HepG2 (cell line): ENCODE measurements around the gene PROX1. TPM values are rescaled to one million over a fixed set of nuclear protein-coding genes. Genes with fewer than 3 reads are reported as not detected.

Source experiments
- AKAP8 ChIP-seq: sonication (generic); formaldehyde crosslinking; IDR thresholded peaks from 2 replicates; pipeline ENCODE4 v1.5.1; 2020; ENCODE audit warnings: mild to moderate bottlenecking, missing genetic modification reagents
- ATAD3A ChIP-seq: sonication (generic); formaldehyde crosslinking; IDR thresholded peaks from 2 replicates; pipeline ENCODE4 v1.4.0; 2020; ENCODE audit warnings: missing genetic modification reagents
- CCDC6 ChIP-seq: sonication (generic); formaldehyde crosslinking; IDR thresholded peaks from 2 replicates; pipeline ENCODE4 v1.8.1; 2022; ENCODE audit warnings: mild to moderate bottlenecking, missing genetic modification reagents, moderate library complexity
- MEIS2 ChIP-seq: sonication (generic); formaldehyde crosslinking; IDR thresholded peaks from 2 replicates; pipeline ENCODE4 v1.9.0; 2021; ENCODE audit warnings: mild to moderate bottlenecking, missing genetic modification reagents
- MIER3 ChIP-seq: IDR thresholded peaks from 2 replicates; pipeline ENCODE4 v1.6.1; 2016; ENCODE audit warnings: missing compliant biosample characterization, borderline replicate concordance
- MIXL1 ChIP-seq: IDR thresholded peaks from 2 replicates; pipeline ENCODE4 v1.6.1; 2016
- NBN ChIP-seq: fragments of 450-650 bp; conservative IDR thresholded peaks from 2 replicates; pipeline ENCODE4 v1.6.1; 2017
- NCOR1 ChIP-seq: fragments of 200-600 bp; sonication (generic); IDR thresholded peaks from 2 replicates; pipeline ENCODE4 v1.7.0; 2017; ENCODE audit warnings: antibody characterized with exemption, low read length, borderline replicate concordance
- NFKBIZ ChIP-seq: IDR thresholded peaks from 2 replicates; pipeline ENCODE4 v1.6.1; 2018; ENCODE audit warnings: missing genetic modification reagents, missing compliant biosample characterization
- PBX2 ChIP-seq: IDR thresholded peaks from 2 replicates; pipeline ENCODE4 v1.6.1; 2016; ENCODE audit warnings: control low read depth
- RORA ChIP-seq: sonication (generic); formaldehyde crosslinking; IDR thresholded peaks from 2 replicates; pipeline ENCODE4 v1.5.0; 2020; ENCODE audit warnings: mild to moderate bottlenecking, missing genetic modification reagents, moderate library complexity
- SMC3 ChIP-seq: IDR thresholded peaks from 2 replicates; pipeline ENCODE4 v1.6.1; 2011; ENCODE audit warnings: low read length, improper control_type of control experiment
- SOX5 ChIP-seq: IDR thresholded peaks from 2 replicates; pipeline ENCODE4 v1.6.1; 2016; ENCODE audit warnings: borderline replicate concordance
- SP140L ChIP-seq: sonication (generic); formaldehyde crosslinking; IDR thresholded peaks from 2 replicates; pipeline ENCODE4 v1.4.0; 2020; ENCODE audit warnings: missing genetic modification reagents, borderline replicate concordance
- SRSF9 ChIP-seq: fragments of 200-400 bp; formaldehyde crosslinking; IDR thresholded peaks from 2 replicates; pipeline ENCODE4 v1.6.1; 2018; ENCODE audit warnings: borderline replicate concordance, mild to moderate bottlenecking, low read depth, low read length; ENCODE audit not compliant: insufficient read depth, poor library complexity, severe bottlenecking
- TFDP2 ChIP-seq: sonication (generic); formaldehyde crosslinking; IDR thresholded peaks from 2 replicates; pipeline ENCODE4 v1.4.0; 2020; ENCODE audit warnings: missing genetic modification reagents
- U2AF2 ChIP-seq: fragments of 200-400 bp; formaldehyde crosslinking; IDR thresholded peaks from 2 replicates; pipeline ENCODE4 v1.6.1; 2017; ENCODE audit warnings: low read depth, mild to moderate bottlenecking, low read length
- UBTF ChIP-seq: sonication (generic); formaldehyde crosslinking; IDR thresholded peaks from 2 replicates; pipeline ENCODE4 v1.4.0; 2020; ENCODE audit warnings: mild to moderate bottlenecking, missing genetic modification reagents
- ZBTB4 ChIP-seq: sonication (generic); formaldehyde crosslinking; IDR thresholded peaks from 2 replicates; pipeline ENCODE4 v1.4.0; 2020; ENCODE audit warnings: missing genetic modification reagents, mild to moderate bottlenecking, borderline replicate concordance
- ZNF598 ChIP-seq: sonication (generic); formaldehyde crosslinking; IDR thresholded peaks from 2 replicates; pipeline ENCODE4 v1.5.1; 2020; ENCODE audit warnings: mild to moderate bottlenecking, missing genetic modification reagents, borderline replicate concordance
- ZNF614 ChIP-seq: IDR thresholded peaks from 2 replicates; pipeline ENCODE4 v1.6.1; 2018; ENCODE audit warnings: missing biosample characterization, missing genetic modification reagents, inconsistent platforms, borderline replicate concordance
- ZNF781 ChIP-seq: sonication (generic); formaldehyde crosslinking; IDR thresholded peaks from 2 replicates; pipeline ENCODE4 v1.5.1; 2020; ENCODE audit warnings: borderline replicate concordance, mild to moderate bottlenecking, missing genetic modification reagents; ENCODE audit errors: not compliant biosample characterization
- polyA plus RNA-seq, 8 experiments: library from polyadenylated mRNA; depleted of rRNA in 3 of 8; stranded (reverse) in 7 of 8; unstranded in 1 of 8; fragments of >200 nt; fragmentation: Illumina TruSeq in 4 of 8; extraction: Trizol in 4 of 8; gene quantifications; 2 replicates each; pipeline versions ENCODE4 v1.2.1 to v1.2.3, GENCODE V29; 2011 to 2016; ENCODE audit warnings: low read depth in 4 of 8, missing spikeins in 1 of 8, mixed read lengths in 1 of 8; ENCODE audit not compliant: insufficient read depth in 1 of 8
- total RNA-seq, 5 experiments: library from RNA; depleted of rRNA; stranded (reverse); fragments of >200 nt; fragmentation: Illumina TruSeq; extraction: Trizol; gene quantifications; 2 replicates each; pipeline ENCODE4 v1.2.3, GENCODE V29; 2016; ENCODE audit warnings: low read depth in 1 of 5

The PROX1 gene
- total and polyA plus RNA-seq, 2 of the 13 experiments (the other 11 are each of a cell fraction or from before 2014, with no cell fraction given) = 12.3 to 30.2 TPM

- no peak for TF ChIP-seq UBTF (CRISPR knock-in tag)
- no peak for TF ChIP-seq ZNF598 (CRISPR knock-in tag)
- TF ChIP-seq U2AF2 = no peak
- TF ChIP-seq MEIS2 = no peak
- no peak for TF ChIP-seq MIER3 (CRISPR knock-in tag)
- no peak for TF ChIP-seq NBN
- no peak for TF ChIP-seq ATAD3A
- TF ChIP-seq ZNF614 = 0 out of 2 replicates have a peak, but pooled peaks have one; percentile 34
- TF ChIP-seq NCOR1 = no peak
- TF ChIP-seq AKAP8 (CRISPR knock-in tag) = no peak
- no peak for TF ChIP-seq PBX2 (CRISPR knock-in tag)
- 0 out of 2 replicates have a peak, but pooled peaks have one; percentile 43 for TF ChIP-seq MIXL1
- no peak for TF ChIP-seq RORA (CRISPR knock-in tag)
- TF ChIP-seq SP140L (CRISPR knock-in tag) = 0 out of 2 replicates have a peak, but pooled peaks have one; percentile 61
- TF ChIP-seq SRSF9 = no peak
- 0 out of 2 replicates have a peak, but pooled peaks have one; percentile 16 for TF ChIP-seq TFDP2 (CRISPR knock-in tag)
- TF ChIP-seq ZBTB4 (CRISPR knock-in tag) = no peak
- no peak for TF ChIP-seq NFKBIZ (CRISPR knock-in tag)
- TF ChIP-seq ZNF781 (CRISPR knock-in tag) = peak; percentile 24
- no peak; the same call in 1 of the 2 replicates for TF ChIP-seq SOX5 (CRISPR knock-in tag)
- TF ChIP-seq CCDC6 = 0 out of 2 replicates have a peak, but pooled peaks have one; percentile 31
- no peak for TF ChIP-seq SMC3
Observed at GRCh38 chr1:213976665-213977485, 10.9 kb upstream of the PROX1 start (continued).
